Heart left ventricle (tissue), 13 donors: Measurements from ENCODE around the gene CACNA2D3.

ENCODE experiments used
- CTCF ChIP-seq, 12 donors: fragments of 200-600 bp; sonication (generic) in 4 of 12; IDR thresholded peaks; one replicate each; pipeline versions ENCODE4 v1.5.0 to v1.8.0; 2018 to 2022; ENCODE audit warnings: antibody characterized with exemption in 12 of 12, mild to moderate bottlenecking in 5 of 12
- POLR2A ChIP-seq, 2 donors: fragments of 450-650 bp; IDR thresholded peaks; one replicate each; pipeline ENCODE4 v1.6.1; 2017; ENCODE audit warnings: antibody characterized with exemption in 2 of 2, mild to moderate bottlenecking in 2 of 2, moderate library complexity in 2 of 2
- donor health status: ischemic (EF 13 %, LVEDD 7.1; RV severe dilation, severe dysfunction).
- donor health status: DM: no; HTN: yes; CAD: no.
- donor health status: DM: no; HTN: no; CAD: no.
- donor health status: ischemic (EF 25% LVEDD 6.9; RV normal size, moderate dysfunction).
- donor health status: ischemic (EF 25% LVEDD 5.7; RV mildly dilated, moderate dysfunction).
- donor health status: ischemic (EF 35%, LVEDD 5.7; RV mildly dilated, moderate dysfunction).
- donor health status: nonischemic (EF 11% LVEDD 7.7; RV severe dilation, severe dysfunction).
- donor health status: DM: yes; HTN: yes; CAD: no.
- donor health status: PGD.
- donor health status: ischemic (EF 29% LVEDD 5.4; RV normal size, mild dysfunction).
- donor health status: nonischemic (EF 23%, LVEDD 6.1; RV moderate dilation, normal function).

GRCh38 chr3:54671511-54671910, 549.2 kb downstream of the CACNA2D3 start:
- TF ChIP-seq CTCF (IDR thresholded peaks at IDR 0.05) (no peak), POLR2A (IDR thresholded peaks at IDR 0.05) (no peak)
